ENCODE results near the gene ZNF578. TPM values are rescaled to one million over a fixed set of nuclear protein-coding genes. Genes with fewer than 3 reads are reported as not detected.

The ZNF578 gene
- total and polyA plus RNA-seq, 2 of the 8 experiments (the other 6 are each of a cell fraction or from before 2014, with no cell fraction given) = 1.6 to 4.2 TPM

- no peak overlapping the region for H3K4me2 ChIP-seq (ENCODE audit: insufficient read depth in 1 of 2, low read depth in 2 of 2, low read length in 2 of 2)
- H4K91ac ChIP-seq (replicated peaks; ENCODE audit: insufficient read length, low read length) = no peak overlapping the region
- no peak overlapping the region for H2BK15ac ChIP-seq (ENCODE audit: low read length)
- no peak overlapping the region for H3K18ac ChIP-seq (ENCODE audit: extremely low read depth, low read length)
- DNase-seq (ENCODE audit: low read depth in 1 of 2, low spot score in 2 of 2) (no peak), FAIRE-seq (no peak)
- H3K9ac ChIP-seq (replicated peaks in 1 of 4; ENCODE audit: extremely low read depth in 1 of 4, low read depth in 3 of 4, low read length in 3 of 4) = no peak overlapping the region
- ChIA-PET CTCF (ENCODE audit: partially characterized antibody) (no interaction called here), POLR2A (ENCODE audit: partially characterized antibody) (no interaction called here)
- peaks cover 59 to 77% of the 10 kb centered on the region in 2 experiments for H3K9me3 ChIP-seq (ENCODE audit: insufficient read depth in 2 of 2, low read depth in 1 of 2, low read length in 1 of 2)
- H4K8ac ChIP-seq (ENCODE audit: extremely low read depth, insufficient read depth, low read length) = no peak overlapping the region
- no peaks in the 10 kb centered on the region for H3K36me3 ChIP-seq (ENCODE audit: control insufficient read depth in 2 of 4, insufficient read depth in 4 of 4, low read length in 3 of 4)
- H3K4me3 ChIP-seq (ENCODE audit: extremely low read depth in 1 of 4, insufficient read depth in 2 of 4, low read depth in 3 of 4, low read length in 4 of 4) = no peak overlapping the region
- H3K4me1 ChIP-seq (replicated peaks in 1 of 4; ENCODE audit: control insufficient read depth in 3 of 4, insufficient read depth in 4 of 4, low read length in 3 of 4) = no peaks in the 10 kb centered on the region
- no peak overlapping the region for H2AK5ac ChIP-seq (ENCODE audit: low read depth, low read length)
- no peak overlapping the region for H2AFZ ChIP-seq (ENCODE audit: low read length)
- no peak overlapping the region for H3K14ac ChIP-seq (ENCODE audit: insufficient read length)
- no peaks in the 10 kb centered on the region for H4K20me1 ChIP-seq (replicated peaks in 1 of 2; ENCODE audit: control insufficient read depth in 1 of 2, insufficient read depth in 2 of 2, low read length in 2 of 2)
- H3K56ac ChIP-seq (replicated peaks; ENCODE audit: insufficient read length, low read depth, low read length) = no peak overlapping the region
- no peaks in the 10 kb centered on the region for H3K27me3 ChIP-seq (replicated peaks in 1 of 4; ENCODE audit: control insufficient read depth in 3 of 4, extremely low read depth in 1 of 4, insufficient read depth in 3 of 4, low read length in 3 of 4)
- no peaks in the 10 kb centered on the region for H3K23me2 ChIP-seq (ENCODE audit: low read depth, low read length)
- no peak overlapping the region for H2BK5ac ChIP-seq (ENCODE audit: low read depth, low read length)
- H2BK20ac ChIP-seq (ENCODE audit: low read length) = no peak overlapping the region
- no peak overlapping the region for H3K23ac ChIP-seq (ENCODE audit: insufficient read length)
- H3K79me2 ChIP-seq (ENCODE audit: control insufficient read depth in 1 of 2, insufficient read depth in 2 of 2, low read length in 2 of 2) = no peaks in the 10 kb centered on the region
- H3K79me1 ChIP-seq (ENCODE audit: low read depth, low read length) = no peaks in the 10 kb centered on the region
- no peak overlapping the region for H2BK120ac ChIP-seq (replicated peaks; ENCODE audit: low read depth, low read length)
- H2BK12ac ChIP-seq (ENCODE audit: low read depth, low read length) = no peak overlapping the region
- no peak overlapping the region for H3K4ac ChIP-seq (replicated peaks; ENCODE audit: insufficient read length, low read depth, low read length)
- no peak overlapping the region for H4K5ac ChIP-seq (ENCODE audit: insufficient read length, low read depth, low read length)
- H3K27ac ChIP-seq (ENCODE audit: low read depth, low read length) = no peak overlapping the region
- 59% methylated on average over 3 of the region's 3 CpGs; no CpG with 5 or more reads in 1 of the 2 experiments for WGBS, 2 experiments (ENCODE audit: extremely low coverage in 1 of 2, insufficient coverage in 1 of 2, insufficient read length in 1 of 2, insufficient replicate concordance in 2 of 2, low coverage in 1 of 2, low lambda C conversion rate in 2 of 2, missing lambda C conversion rate in 1 of 2)
- TF ChIP-seq CBX5 (IDR thresholded peaks at IDR 0.05; ENCODE audit: low read depth, low read length) (no peak), POLR2AphosphoS5 (IDR thresholded peaks at IDR 0.05; ENCODE audit: low read depth, low read length) (no peak), CHD2 (IDR thresholded peaks at IDR 0.05; ENCODE audit: low read length) (no peak), MAFK (IDR thresholded peaks at IDR 0.05; ENCODE audit: low read depth, low read length) (no peak), POU5F1 (IDR thresholded peaks at IDR 0.05; ENCODE audit: low read depth, low read length) (no peak), RXRA (IDR thresholded peaks at IDR 0.05; ENCODE audit: insufficient read depth, low read depth, low read length) (no peak), CBX8 (IDR thresholded peaks at IDR 0.05; ENCODE audit: borderline replicate concordance, low read depth, low read length) (no peak), GTF2F1 (IDR thresholded peaks at IDR 0.05; ENCODE audit: borderline replicate concordance, low read depth, low read length) (no peak), TEAD4 (IDR thresholded peaks at IDR 0.05; ENCODE audit: low read depth, low read length) (no peak), BCL11A (IDR thresholded peaks at IDR 0.05; ENCODE audit: low read depth in 2 of 2, low read length in 2 of 2) (no peak), GABPA (IDR thresholded peaks at IDR 0.05; ENCODE audit: borderline replicate concordance, insufficient read depth, low read length) (no peak)
These were observed 11.2 kb upstream of the ZNF578 start for GRCh38 chr19:52442179-52442578.

Measured in H1 (cell line).